NCI-H446 treated with DMSO at 0.1 percent for 48 hours (cell line): Measurements from ENCODE around the gene C7orf33.
A peak's percentile ranks its signal among the peaks of the same experiment; 100 is the strongest.
"Not testable (repeated sequence)": the region's sequence is repeated elsewhere in the genome, so short reads cannot be mapped to it uniquely, and the experiment has no call there.

Source experiments
- DNase-seq: peaks from one replicate; lab custom pipeline; 2025; lab: John Stamatoyannopoulos, UW

Gene C7orf33

GRCh38 chr7:148580446-148580845 is 10.1 kb upstream of the C7orf33 start:
- DNase-seq = no peak

- DNase-seq = no peak
These were observed 8.9 kb upstream of the C7orf33 start for GRCh38 chr7:148581624-148582023.

GRCh38 chr7:148584154-148584827 is 6.3 kb upstream of the C7orf33 start:
- no peak for DNase-seq

- DNase-seq = no peak
These were observed 5.2 kb upstream of the C7orf33 start for GRCh38 chr7:148585399-148585798.

- DNase-seq = no peak
These were observed 3.5 kb upstream of the C7orf33 start for GRCh38 chr7:148587076-148587475.

GRCh38 chr7:148588168-148588567 is 2.4 kb upstream of the C7orf33 start:
- no peak for DNase-seq

- DNase-seq = no peak
These were observed 1.9 kb upstream of the C7orf33 start for GRCh38 chr7:148588670-148589131.

- DNase-seq = no peak
These were observed 926 bp upstream of the C7orf33 start for GRCh38 chr7:148589640-148590039.

- not testable (repeated sequence) for DNase-seq
These were observed 5.8 kb downstream of the C7orf33 start for GRCh38 chr7:148596354-148596753.

GRCh38 chr7:148598351-148598750 is 7.8 kb downstream of the C7orf33 start:
- DNase-seq = no peak

GRCh38 chr7:148605350-148605749 is 14.8 kb downstream of the C7orf33 start:
- DNase-seq = no peak

GRCh38 chr7:148607151-148607661 is 16.6 kb downstream of the C7orf33 start:
- DNase-seq = no peak

GRCh38 chr7:148609045-148609725 is 18.6 kb downstream of the C7orf33 start:
- peak; percentile 39 for DNase-seq

- DNase-seq = no peak
These were observed 21.1 kb downstream of the C7orf33 start for GRCh38 chr7:148611692-148612091.

- DNase-seq = no peak
These were observed 24.6 kb downstream of the C7orf33 start for GRCh38 chr7:148615085-148615730.

- no peak for DNase-seq
These were observed 30.3 kb downstream of the C7orf33 start for GRCh38 chr7:148620749-148621359.

GRCh38 chr7:148621563-148621962 is 31.0 kb downstream of the C7orf33 start:
- DNase-seq = no peak

- DNase-seq = peak; percentile 77
These were observed 32.5 kb downstream of the C7orf33 start for GRCh38 chr7:148622887-148623585.

GRCh38 chr7:148623586-148624282 is 33.2 kb downstream of the C7orf33 start:
- DNase-seq = peak; percentile 27

- DNase-seq = no peak
These were observed 34.2 kb downstream of the C7orf33 start for GRCh38 chr7:148624735-148625134.

- no peak for DNase-seq
These were observed 34.8 kb downstream of the C7orf33 start for GRCh38 chr7:148625342-148625741.
